IMR-90 (cell line): ENCODE results near the gene ZNF530. TPM values are rescaled to one million over a fixed set of nuclear protein-coding genes. Genes with fewer than 3 reads are reported as not detected.

Experiments used
- ATAC-seq: fragments of 200-7000 bp; cut with Tn5 transposase; 2 replicates; pipeline ENCODE4 v1.9.1; 2020; ENCODE audit warnings: low read depth, mild to moderate bottlenecking, moderate library complexity
- BruUV-seq: library from RNA; stranded (reverse); fragments of 400-500 nt; replicated peaks from 2 replicates; lab custom pipeline; 2021; lab: Mats Ljungman, UMichigan
- CTCF ChIA-PET: fragments of 300-600 bp; formaldehyde crosslinking; extraction: SDS; loops from one replicate; lab custom pipeline; 2021; ENCODE audit warnings: antibody characterized with exemption; lab: Yijun Ruan, JAX
- POLR2A ChIA-PET: fragments of 300-600 bp; sonication (Branson Sonifier 250); formaldehyde crosslinking; loops from one replicate; lab custom pipeline; 2022; ENCODE audit warnings: antibody characterized with exemption; ENCODE audit not compliant: unreplicated experiment; lab: Charles Lee
- DNase-seq: peaks from one replicate; pipeline ENCODE4 v3.0.0; 2013
- H2AFZ ChIP-seq: replicated peaks from 2 replicates; pipeline ENCODE3; 2013; ENCODE audit warnings: low read length, mild to moderate bottlenecking; ENCODE audit not compliant: poor library complexity
- H2AK5ac ChIP-seq: 2 replicates; pipeline ENCODE4 v1.6.1; 2013; ENCODE audit warnings: low read depth, low read length, inconsistent platforms
- H2AK9ac ChIP-seq: replicated peaks from 2 replicates; pipeline ENCODE3; 2013; ENCODE audit warnings: mild to moderate bottlenecking, low read depth, low read length, moderate library complexity; ENCODE audit not compliant: poor library complexity
- H2BK120ac ChIP-seq: 2 replicates; pipeline ENCODE4 v1.6.1; 2013; ENCODE audit warnings: low read depth, low read length, inconsistent platforms
- H2BK15ac ChIP-seq: 3 replicates; pipeline ENCODE4 v1.6.1; 2013; ENCODE audit warnings: low read depth, low read length, inconsistent platforms
- H2BK20ac ChIP-seq: 2 replicates; pipeline ENCODE4 v1.6.1; 2013; ENCODE audit warnings: low read depth, mild to moderate bottlenecking, inconsistent platforms, low read length, moderate library complexity
- H2BK5ac ChIP-seq: 2 replicates; pipeline ENCODE4 v1.6.1; 2013; ENCODE audit warnings: mild to moderate bottlenecking, low read depth, low read length, inconsistent platforms; ENCODE audit not compliant: poor library complexity, severe bottlenecking
- H3K14ac ChIP-seq: replicated peaks from 2 replicates; pipeline ENCODE4 v1.6.1; 2013; ENCODE audit warnings: low read depth, low read length, inconsistent platforms
- H3K18ac ChIP-seq: 2 replicates; pipeline ENCODE4 v1.6.1; 2013; ENCODE audit warnings: low read depth, low read length, control low read depth
- H3K23ac ChIP-seq: 2 replicates; pipeline ENCODE4 v1.6.1; 2013; ENCODE audit warnings: low read depth, low read length, inconsistent platforms
- H3K27ac ChIP-seq: 2 replicates; pipeline ENCODE4 v1.5.1; 2013; ENCODE audit warnings: mild to moderate bottlenecking, control low read depth, low read length; ENCODE audit not compliant: insufficient read depth
- H3K27me3 ChIP-seq: 2 replicates; pipeline ENCODE4 v1.6.1; 2013; ENCODE audit warnings: low read length; ENCODE audit not compliant: control insufficient read depth, insufficient read depth
- H3K36me3 ChIP-seq: 2 replicates; pipeline ENCODE4 v1.6.1; 2013; ENCODE audit warnings: low read length, mixed read lengths; ENCODE audit not compliant: control insufficient read depth, insufficient read depth
- H3K4ac ChIP-seq: 2 replicates; pipeline ENCODE4 v1.6.1; 2013; ENCODE audit warnings: low read depth, low read length, inconsistent platforms
- H3K4me1 ChIP-seq: 2 replicates; pipeline ENCODE4 v1.6.1; 2013; ENCODE audit warnings: low read length, mixed read lengths; ENCODE audit not compliant: control insufficient read depth, insufficient read depth
- H3K4me2 ChIP-seq: 2 replicates; pipeline ENCODE4 v1.6.1; 2013; ENCODE audit warnings: low read depth, mild to moderate bottlenecking, control low read depth, low read length, moderate library complexity
- H3K4me3 ChIP-seq: 2 replicates; pipeline ENCODE4 v1.5.1; 2013; ENCODE audit warnings: low read depth, mild to moderate bottlenecking, control low read depth, low read length, moderate library complexity; ENCODE audit not compliant: insufficient read depth
- H3K56ac ChIP-seq: 2 replicates; pipeline ENCODE4 v1.6.1; 2013; ENCODE audit warnings: low read length, inconsistent platforms; ENCODE audit not compliant: insufficient read depth; ENCODE audit errors: extremely low read depth
- H3K79me1 ChIP-seq, 2 experiments: 2 replicates each; pipeline ENCODE4 v1.6.1; 2013; ENCODE audit warnings: low read length in 2 of 2, inconsistent platforms in 1 of 2, low read depth in 1 of 2
- H3K9ac ChIP-seq: 2 replicates; pipeline ENCODE4 v1.6.1; 2013; ENCODE audit warnings: low read depth, low read length, control low read depth
- H3K9me1 ChIP-seq: 2 replicates; pipeline ENCODE4 v1.6.1; 2013; ENCODE audit warnings: low read length, inconsistent platforms; ENCODE audit not compliant: insufficient read depth
- H3K9me3 ChIP-seq: 2 replicates; pipeline ENCODE4 v1.6.1; 2013; ENCODE audit warnings: low read length; ENCODE audit not compliant: control insufficient read depth, insufficient read depth
- H4K20me1 ChIP-seq: 2 replicates; pipeline ENCODE4 v1.6.1; 2013; ENCODE audit warnings: low read length, inconsistent platforms; ENCODE audit not compliant: insufficient read depth
- H4K5ac ChIP-seq: 2 replicates; pipeline ENCODE4 v1.6.1; 2013; ENCODE audit warnings: mild to moderate bottlenecking, low read depth, low read length, control low read depth
- H4K8ac ChIP-seq, 2 experiments: 2 replicates each; pipeline ENCODE4 v1.6.1; 2013; ENCODE audit warnings: low read depth in 2 of 2, low read length in 2 of 2, control low read depth in 1 of 2, inconsistent platforms in 1 of 2
- H4K91ac ChIP-seq: 2 replicates; pipeline ENCODE4 v1.6.1; 2013; ENCODE audit warnings: low read depth, low read length, inconsistent platforms; ENCODE audit not compliant: insufficient read depth
- BHLHE40 ChIP-seq: fragments of 150-350 bp; IDR thresholded peaks from 2 replicates; pipeline ENCODE4 v1.6.1; 2016; ENCODE audit warnings: mild to moderate bottlenecking, low read depth, low read length
- CHD1 ChIP-seq: IDR thresholded peaks from 2 replicates; pipeline ENCODE4 v1.6.1; 2012; ENCODE audit warnings: low read depth, low read length, improper control_type of control experiment
- FOS ChIP-seq: fragments of 150-350 bp; IDR thresholded peaks from 2 replicates; pipeline ENCODE4 v1.6.1; 2016; ENCODE audit warnings: low read depth, low read length
- POLR2A ChIP-seq: IDR thresholded peaks from 2 replicates; pipeline ENCODE4 v1.6.1; 2012; ENCODE audit warnings: mild to moderate bottlenecking, low read depth, low read length
- RFX5 ChIP-seq: IDR thresholded peaks from 2 replicates; pipeline ENCODE4 v1.8.0; 2012; ENCODE audit warnings: low read depth, mild to moderate bottlenecking, low read length, moderate library complexity
- SMC3 ChIP-seq: fragments of 150-350 bp; IDR thresholded peaks from 2 replicates; pipeline ENCODE4 v1.6.1; 2016; ENCODE audit warnings: low read depth, mild to moderate bottlenecking, antibody characterized with exemption, low read length, moderate library complexity
- USF2 ChIP-seq: fragments of 150-350 bp; IDR thresholded peaks from 2 replicates; pipeline ENCODE4 v1.6.1; 2017; ENCODE audit warnings: mild to moderate bottlenecking, antibody characterized with exemption, low read length, low read depth
- WGBS, 2 experiments: methylation state at CpG; one replicate each; pipeline versions ENCODE4 v1.1.5 to v1.1.7; 2013; ENCODE audit warnings: missing lambda C conversion rate in 2 of 2; ENCODE audit not compliant: insufficient read length in 1 of 2; ENCODE audit errors: extremely low coverage in 2 of 2; 5-methylcytosine and 5-hydroxymethylcytosine counted together
- dilution Hi-C: fragments of 300-500 bp; cut with HindIII; formaldehyde crosslinking; loops from one replicate; pipeline ENCODE4 v1.14.3; 2018; ENCODE audit warnings: low sequenced_read_pairs; ENCODE audit not compliant: unreplicated experiment
- in situ Hi-C: fragments of 300-500 bp; cut with MboI; formaldehyde crosslinking; loops from 3 replicates; pipeline ENCODE4 v1.14.3; 2019; ENCODE audit warnings: low sequenced_read_pairs, inconsistent platforms, mixed read lengths
- intact Hi-C: fragments of 100-400 bp; cut with micrococcal nuclease; formaldehyde crosslinking; loops from 2 replicates; pipeline ENCODE4 v1.10.0; 2022
- polyA plus RNA-seq, 3 experiments: library from polyadenylated mRNA; depleted of rRNA; stranded (reverse); fragments of >200 nt; gene quantifications; 2 replicates each; pipeline ENCODE4 v1.2.3, GENCODE V29; 2012; ENCODE audit warnings: low replicate concordance in 1 of 3
- total RNA-seq: library from RNA; depleted of rRNA; stranded (reverse); fragments of >200 nt; gene quantifications from 2 replicates; pipeline ENCODE4 v1.2.3, GENCODE V29; 2012
- TF ChIP-seq, protein P1 (sequence below): fragments of 150-350 bp; IDR thresholded peaks from 2 replicates; pipeline ENCODE4 v1.6.1; 2016; ENCODE audit warnings: low read depth, mild to moderate bottlenecking, low read length, moderate library complexity, borderline replicate concordance

Gene ZNF530
- total and polyA plus RNA-seq, 2 of the 4 experiments (the other 2 are of a cell fraction), result 2.9 to 6.6 TPM

GRCh38 chr19:57655443-57655842, 55.8 kb downstream of the ZNF530 start:
- POLR2A ChIA-PET, result interaction anchor here (0.5 kb wide), 1 partner anchor 197 kb away, joined by 3 read pairs; no protein-coding TSS in a partner anchor
- Histone ChIP-seq H3K18ac (no peak overlapping the region), H3K4me3 (no peak overlapping the region), H4K8ac (no peak overlapping the region), H4K91ac (no peak overlapping the region), H3K9me1 (no peaks in the 10 kb centered on the region), H4K5ac (no peak overlapping the region), H3K4me1 (no peaks in the 10 kb centered on the region), H3K9me3 (peaks cover 7% of the 10 kb centered on the region), H2BK15ac (no peak overlapping the region), H2AFZ (no peak overlapping the region), H3K4ac (no peak overlapping the region), H3K9ac (no peak overlapping the region), H3K36me3 (no peaks in the 10 kb centered on the region), H3K56ac (no peak overlapping the region), H3K27me3 (peaks cover 3% of the 10 kb centered on the region), H2AK9ac (no peak overlapping the region), H4K20me1 (no peaks in the 10 kb centered on the region), H2BK120ac (no peak overlapping the region), H3K23ac (no peak overlapping the region), H2AK5ac (no peak overlapping the region), H3K79me1 (no peaks in the 10 kb centered on the region), H2BK5ac (no peak overlapping the region), H3K4me2 (no peak overlapping the region), H2BK20ac (no peak overlapping the region), H3K27ac (no peak overlapping the region), H3K14ac (no peak overlapping the region)
- in situ Hi-C loops, result no loop called here
- CTCF ChIA-PET, result no interaction called here
- intact Hi-C loops, result no loop called here
- no peak for DNase-seq
- no peak for ATAC-seq
- no CpG with 5 or more reads among the region's 1 CpG for WGBS, 2 experiments
- TF ChIP-seq FOS (no peak), USF2 (no peak), POLR2A (no peak), SMC3 (no peak), RFX5 (no peak), BHLHE40 (no peak), CHD1 (no peak)
- TF ChIP-seq, protein P1, sequence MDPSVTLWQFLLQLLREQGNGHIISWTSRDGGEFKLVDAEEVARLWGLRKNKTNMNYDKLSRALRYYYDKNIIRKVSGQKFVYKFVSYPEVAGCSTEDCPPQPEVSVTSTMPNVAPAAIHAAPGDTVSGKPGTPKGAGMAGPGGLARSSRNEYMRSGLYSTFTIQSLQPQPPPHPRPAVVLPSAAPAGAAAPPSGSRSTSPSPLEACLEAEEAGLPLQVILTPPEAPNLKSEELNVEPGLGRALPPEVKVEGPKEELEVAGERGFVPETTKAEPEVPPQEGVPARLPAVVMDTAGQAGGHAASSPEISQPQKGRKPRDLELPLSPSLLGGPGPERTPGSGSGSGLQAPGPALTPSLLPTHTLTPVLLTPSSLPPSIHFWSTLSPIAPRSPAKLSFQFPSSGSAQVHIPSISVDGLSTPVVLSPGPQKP, result no peak
- BruUV-seq, result no TSS peak
- dilution Hi-C loops, result no loop called here
